HFFc6 (cell line): Measurements from ENCODE around the gene PAIP2. TPM values are rescaled to one million over a fixed set of nuclear protein-coding genes. Genes with fewer than 3 reads are reported as not detected.

Experiments
- DNase-seq: peaks from one replicate; pipeline ENCODE4 v3.0.0-alpha.2; 2018
- H3K27ac Mint-ChIP-seq: 2 replicates; pipeline ENCODE4 v1.8.0; 2020; ENCODE audit warnings: mild to moderate bottlenecking, mixed read lengths
- H3K27me3 Mint-ChIP-seq: 2 replicates; pipeline ENCODE4 v1.8.0; 2021; ENCODE audit warnings: mild to moderate bottlenecking, moderate library complexity, mixed read lengths; ENCODE audit not compliant: insufficient read depth
- H3K36me3 Mint-ChIP-seq: 2 replicates; pipeline ENCODE4 v1.8.0; 2021; ENCODE audit warnings: low read depth, mixed read lengths
- H3K4me1 Mint-ChIP-seq: 2 replicates; pipeline ENCODE4 v1.8.0; 2020; ENCODE audit warnings: low read depth, mixed read lengths
- H3K4me3 Mint-ChIP-seq: 2 replicates; pipeline ENCODE4 v1.8.0; 2020; ENCODE audit warnings: mild to moderate bottlenecking, moderate library complexity, mixed read lengths
- H3K9me3 Mint-ChIP-seq: 2 replicates; pipeline ENCODE4 v1.8.0; 2020; ENCODE audit warnings: mild to moderate bottlenecking, mixed read lengths
- total RNA-seq, 6 experiments: library from RNA; stranded (reverse); fragmentation: NEBNext Ultra II Directional; extraction: Animal tissue kit (Norgen Biotek cat#: 25700); gene quantifications; 2 replicates in 1 of 6; 3 replicates in 5 of 6; pipeline ENCODE4 v1.2.3, GENCODE V29; 2021
- TF ChIP-seq, protein P1 (sequence below): fragments of 200-600 bp; sonication (generic); IDR thresholded peaks from 2 replicates; pipeline ENCODE4 v1.5.0; 2021; ENCODE audit warnings: antibody characterized with exemption, mild to moderate bottlenecking

Gene PAIP2
- total RNA-seq, 6 experiments from 2014 or later, result 55.1 to 64.8 (median 59.8) TPM

- no peak for DNase-seq
- Mint-ChIP-seq H3K27me3 (no peaks in the 10 kb centered on the region; the same call in none of the 2 replicates), H3K4me3 (no peak overlapping the region), H3K9me3 (no peaks in the 10 kb centered on the region), H3K27ac (no peak overlapping the region), H3K4me1 (peaks cover 22% of the 10 kb centered on the region), H3K36me3 (0 out of 2 replicates have a peak, but pooled peaks cover 7% of the 10 kb centered on the region)
- TF ChIP-seq, protein P1, sequence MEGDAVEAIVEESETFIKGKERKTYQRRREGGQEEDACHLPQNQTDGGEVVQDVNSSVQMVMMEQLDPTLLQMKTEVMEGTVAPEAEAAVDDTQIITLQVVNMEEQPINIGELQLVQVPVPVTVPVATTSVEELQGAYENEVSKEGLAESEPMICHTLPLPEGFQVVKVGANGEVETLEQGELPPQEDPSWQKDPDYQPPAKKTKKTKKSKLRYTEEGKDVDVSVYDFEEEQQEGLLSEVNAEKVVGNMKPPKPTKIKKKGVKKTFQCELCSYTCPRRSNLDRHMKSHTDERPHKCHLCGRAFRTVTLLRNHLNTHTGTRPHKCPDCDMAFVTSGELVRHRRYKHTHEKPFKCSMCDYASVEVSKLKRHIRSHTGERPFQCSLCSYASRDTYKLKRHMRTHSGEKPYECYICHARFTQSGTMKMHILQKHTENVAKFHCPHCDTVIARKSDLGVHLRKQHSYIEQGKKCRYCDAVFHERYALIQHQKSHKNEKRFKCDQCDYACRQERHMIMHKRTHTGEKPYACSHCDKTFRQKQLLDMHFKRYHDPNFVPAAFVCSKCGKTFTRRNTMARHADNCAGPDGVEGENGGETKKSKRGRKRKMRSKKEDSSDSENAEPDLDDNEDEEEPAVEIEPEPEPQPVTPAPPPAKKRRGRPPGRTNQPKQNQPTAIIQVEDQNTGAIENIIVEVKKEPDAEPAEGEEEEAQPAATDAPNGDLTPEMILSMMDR, result no peak
These were observed 40.4 kb downstream of the PAIP2 start for GRCh38 chr5:139381837-139382761.

DNA sequence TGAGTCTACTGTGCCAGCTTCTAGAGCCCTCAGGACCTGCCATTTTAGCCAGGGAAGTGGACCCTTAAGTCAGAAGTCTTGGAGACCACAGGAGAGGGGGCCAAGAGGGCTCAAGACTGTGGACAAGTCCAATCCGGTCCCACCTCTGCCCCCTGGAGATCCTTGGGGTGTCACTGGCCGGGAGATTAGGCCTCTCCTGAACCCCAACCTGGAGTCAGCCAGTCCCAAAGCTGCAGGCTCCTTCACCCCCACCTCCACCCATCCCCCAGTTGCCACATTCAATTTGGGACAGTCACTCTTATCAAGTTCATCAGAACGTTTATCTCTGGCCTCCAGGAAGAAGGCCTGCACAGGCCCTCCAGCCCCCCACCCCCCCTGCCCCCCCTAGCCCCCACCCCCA, 41.2 kb downstream of the PAIP2 start:
- Mint-ChIP-seq H3K9me3 (no peaks in the 10 kb centered on the region), H3K4me3 (no peak overlapping the region), H3K27ac (no peak overlapping the region), H3K36me3 (no peaks in the 10 kb centered on the region), H3K4me1 (peaks cover 22% of the 10 kb centered on the region), H3K27me3 (no peaks in the 10 kb centered on the region; the same call in none of the 2 replicates)
- TF ChIP-seq, protein P1, result no peak
- no peak for DNase-seq

- Mint-ChIP-seq H3K36me3 (no peaks in the 10 kb centered on the region), H3K27ac (no peak within 1 kb of the TSS), H3K4me3 (no peak within 1 kb of the TSS), H3K4me1 (peaks cover 22% of the 10 kb centered on the region), H3K27me3 (no peaks in the 10 kb centered on the region; the same call in none of the 2 replicates), H3K9me3 (no peaks in the 10 kb centered on the region)
- TF ChIP-seq, protein P1, result no peak
- no peak for DNase-seq
These were observed 41.8 kb downstream of the PAIP2 start, which contains the start of gene SLC23A1 for GRCh38 chr5:139383275-139383992. Gene SLC23A1 (minus strand): TSS chr5:139383297. CDS start chr5:139383253, 44 bp downstream.

DNA sequence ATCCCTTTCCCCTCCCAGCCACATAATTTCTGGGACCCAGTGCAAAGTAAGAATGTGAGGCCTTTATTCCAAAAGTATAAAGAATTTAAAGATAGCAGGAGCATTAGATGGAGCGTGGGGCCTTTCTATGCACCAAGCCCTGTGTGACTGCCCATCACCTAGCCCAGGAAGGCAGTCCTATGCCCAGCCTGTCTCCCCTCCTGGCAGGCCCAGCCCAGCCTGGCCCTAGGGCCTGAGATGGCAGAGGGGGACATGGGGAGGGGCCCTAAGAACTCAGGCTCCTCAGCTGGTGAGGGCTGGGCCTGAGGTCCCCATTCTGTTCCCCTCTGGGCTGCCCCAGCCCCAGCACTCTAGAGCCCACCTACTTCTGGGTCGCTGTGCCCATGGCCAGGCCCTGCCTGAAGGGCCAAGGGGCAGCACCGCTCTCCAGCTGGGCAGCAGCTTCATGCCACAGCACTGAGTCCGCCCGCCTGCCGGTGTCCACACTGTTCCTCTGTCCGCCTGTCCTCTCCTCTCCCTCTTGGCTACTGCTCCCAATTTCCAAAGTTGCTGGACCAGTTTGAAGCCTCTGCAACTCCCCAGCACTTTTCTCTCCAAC, 42.4 kb downstream of the PAIP2 start:
- TF ChIP-seq, protein P1, result no peak
- H3K36me3 Mint-ChIP-seq, result no peaks in the 10 kb centered on the region
- H3K9me3 Mint-ChIP-seq, result no peaks in the 10 kb centered on the region
- H3K27me3 Mint-ChIP-seq, result no peaks in the 10 kb centered on the region; the same call in none of the 2 replicates
- H3K4me1 Mint-ChIP-seq, result peaks cover 22% of the 10 kb centered on the region
- no peak overlapping the region; the same call in 1 of the 2 replicates for H3K27ac Mint-ChIP-seq
- H3K4me3 Mint-ChIP-seq, result no peak overlapping the region
- no peak for DNase-seq

- DNase-seq, result no peak
- peak overlapping the region; percentile 86; the same call in 1 of the 2 replicates for H3K4me3 Mint-ChIP-seq
These were observed 43.0 kb downstream of the PAIP2 start for GRCh38 chr5:139384591-139385051.

More at GRCh38 chr5:139384591-139385051, 43.0 kb downstream of the PAIP2 start:
- H3K9me3 Mint-ChIP-seq, result no peaks in the 10 kb centered on the region
- TF ChIP-seq, protein P1, result no peak
- H3K27me3 Mint-ChIP-seq, result no peaks in the 10 kb centered on the region; the same call in none of the 2 replicates
- H3K4me1 Mint-ChIP-seq, result peaks cover 22% of the 10 kb centered on the region
- no peaks in the 10 kb centered on the region for H3K36me3 Mint-ChIP-seq
- H3K27ac Mint-ChIP-seq, result no peak overlapping the region; the same call in 1 of the 2 replicates
